HG02610 (cell line): ENCODE results near the gene EPHB1.
A peak's percentile ranks its signal among the peaks of the same experiment; 100 is the strongest.

Experiments
- ATAC-seq: cut with Tn5 transposase; IDR thresholded peaks from one replicate; pipeline ENCODE4 v1.9.1; 2021; ENCODE audit warnings: mild to moderate bottlenecking, moderate library complexity; ENCODE audit not compliant: unreplicated experiment

The EPHB1 gene

GRCh38 chr3:134903837-134904236 is 108.8 kb downstream of the EPHB1 start:
- ATAC-seq, result peak; percentile 18

- peak; percentile 93 for ATAC-seq
Measured at GRCh38 chr3:134904241-134904771, 109.2 kb downstream of the EPHB1 start.

- ATAC-seq, result peak; percentile 23
Measured at GRCh38 chr3:134904776-134905646, 110.0 kb downstream of the EPHB1 start.

GRCh38 chr3:134905647-134905935 is 110.5 kb downstream of the EPHB1 start:
- no peak for ATAC-seq

GRCh38 chr3:134908271-134908670 is 113.2 kb downstream of the EPHB1 start:
- no peak for ATAC-seq

GRCh38 chr3:134910026-134910425 is 115.0 kb downstream of the EPHB1 start:
- ATAC-seq, result no peak

GRCh38 chr3:134911586-134912548 is 116.8 kb downstream of the EPHB1 start:
- no peak for ATAC-seq

- no peak for ATAC-seq
Measured at GRCh38 chr3:134916276-134916961, 121.4 kb downstream of the EPHB1 start.

- no peak for ATAC-seq
Measured at GRCh38 chr3:134917631-134918030, 122.6 kb downstream of the EPHB1 start.

GRCh38 chr3:134918441-134918840 is 123.4 kb downstream of the EPHB1 start:
- ATAC-seq, result peak; percentile 91

- ATAC-seq, result no peak
Measured at GRCh38 chr3:134922101-134922500, 127.0 kb downstream of the EPHB1 start.

- no peak for ATAC-seq
Measured at GRCh38 chr3:134922866-134923265, 127.8 kb downstream of the EPHB1 start.

- ATAC-seq, result no peak
Measured at GRCh38 chr3:134923286-134923685, 128.2 kb downstream of the EPHB1 start.

GRCh38 chr3:134927599-134927998 is 132.5 kb downstream of the EPHB1 start:
- ATAC-seq, result no peak

- no peak for ATAC-seq
Measured at GRCh38 chr3:134928392-134928791, 133.3 kb downstream of the EPHB1 start.

- no peak for ATAC-seq
Measured at GRCh38 chr3:134928819-134929218, 133.8 kb downstream of the EPHB1 start.

GRCh38 chr3:134929976-134930375 is 134.9 kb downstream of the EPHB1 start:
- ATAC-seq, result peak; percentile 54

GRCh38 chr3:134931045-134931785 is 136.2 kb downstream of the EPHB1 start:
- no peak for ATAC-seq

- ATAC-seq, result no peak
Measured at GRCh38 chr3:134932035-134932434, 137.0 kb downstream of the EPHB1 start.

- ATAC-seq, result no peak
Measured at GRCh38 chr3:134933997-134934396, 138.9 kb downstream of the EPHB1 start.
